Loucy (cell line): Measurements from ENCODE around the gene ZNF782.

ENCODE experiments used
- EZH2phosphoT487 ChIP-seq: fragments of 200-600 bp; IDR thresholded peaks from 2 replicates; pipeline ENCODE4 v1.6.1; 2018; ENCODE audit warnings: antibody characterized with exemption, mild to moderate bottlenecking, moderate library complexity, borderline replicate concordance
- TF ChIP-seq, protein P1 (sequence below): fragments of 200-600 bp; sonication (generic); conservative IDR thresholded peaks from 2 replicates; pipeline ENCODE4 v1.5.1; 2014; ENCODE audit warnings: mild to moderate bottlenecking, antibody characterized with exemption, low read length

DNA sequence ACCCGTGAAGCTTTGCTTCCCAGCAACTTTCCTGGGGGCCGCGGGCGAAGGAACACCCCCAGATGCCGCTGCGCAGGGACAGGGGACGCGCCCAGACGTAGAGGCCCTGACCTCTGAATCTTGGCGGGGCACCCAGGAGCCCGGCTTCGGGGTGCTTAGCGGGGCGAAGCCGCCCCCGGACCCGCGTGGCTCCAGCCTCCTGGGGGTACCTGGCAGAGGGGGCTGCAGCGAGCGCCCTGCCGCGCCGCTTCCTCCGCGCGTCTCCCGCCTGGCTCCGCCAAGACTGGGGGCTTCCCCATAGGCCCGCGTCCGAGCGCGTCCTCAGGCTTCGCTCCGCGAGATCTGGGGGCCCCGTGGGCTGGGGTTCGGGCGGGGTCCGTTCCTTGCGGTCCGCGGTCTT, 23.0 kb upstream of the ZNF782 start:
- TF ChIP-seq, protein P1, sequence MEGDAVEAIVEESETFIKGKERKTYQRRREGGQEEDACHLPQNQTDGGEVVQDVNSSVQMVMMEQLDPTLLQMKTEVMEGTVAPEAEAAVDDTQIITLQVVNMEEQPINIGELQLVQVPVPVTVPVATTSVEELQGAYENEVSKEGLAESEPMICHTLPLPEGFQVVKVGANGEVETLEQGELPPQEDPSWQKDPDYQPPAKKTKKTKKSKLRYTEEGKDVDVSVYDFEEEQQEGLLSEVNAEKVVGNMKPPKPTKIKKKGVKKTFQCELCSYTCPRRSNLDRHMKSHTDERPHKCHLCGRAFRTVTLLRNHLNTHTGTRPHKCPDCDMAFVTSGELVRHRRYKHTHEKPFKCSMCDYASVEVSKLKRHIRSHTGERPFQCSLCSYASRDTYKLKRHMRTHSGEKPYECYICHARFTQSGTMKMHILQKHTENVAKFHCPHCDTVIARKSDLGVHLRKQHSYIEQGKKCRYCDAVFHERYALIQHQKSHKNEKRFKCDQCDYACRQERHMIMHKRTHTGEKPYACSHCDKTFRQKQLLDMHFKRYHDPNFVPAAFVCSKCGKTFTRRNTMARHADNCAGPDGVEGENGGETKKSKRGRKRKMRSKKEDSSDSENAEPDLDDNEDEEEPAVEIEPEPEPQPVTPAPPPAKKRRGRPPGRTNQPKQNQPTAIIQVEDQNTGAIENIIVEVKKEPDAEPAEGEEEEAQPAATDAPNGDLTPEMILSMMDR, result no peak
- no peak for TF ChIP-seq EZH2phosphoT487
